K562 (cell line): ENCODE measurements around the gene DNMT3A.

ENCODE experiments used
- MAFK ChIP-seq: IDR thresholded peaks from 2 replicates; pipeline ENCODE4 v1.6.1; 2011; ENCODE audit warnings: low read length, improper control_type of control experiment
- ZNF174 ChIP-seq: fragments of 250-450 bp; sonication (Bioruptor Pico); IDR thresholded peaks from 2 replicates; pipeline ENCODE4 v1.4.0; 2020; ENCODE audit warnings: mild to moderate bottlenecking
- TF ChIP-seq, protein P1 (sequence below), 3 experiments: IDR thresholded peaks in 2 of 3; conservative IDR thresholded peaks in 1 of 3; 2 replicates each; pipeline ENCODE4 v1.5.1; 2011 to 2012; ENCODE audit warnings: low read length in 3 of 3, mild to moderate bottlenecking in 3 of 3, control low read depth in 2 of 3, improper control_type of control experiment in 1 of 3, inconsistent platforms in 1 of 3, low read depth in 1 of 3, mixed read lengths in 1 of 3, moderate library complexity in 1 of 3; ENCODE audit not compliant: insufficient read depth in 2 of 3
- TF ChIP-seq, protein P2 (sequence below): sonication (generic); formaldehyde crosslinking; IDR thresholded peaks from 2 replicates; pipeline ENCODE4 v1.9.0; 2022; ENCODE audit warnings: mild to moderate bottlenecking, missing genetic modification reagents
- TF ChIP-seq, protein P3 (sequence below): sonication (generic); formaldehyde crosslinking; IDR thresholded peaks from 2 replicates; pipeline ENCODE4 v1.8.0; 2022; ENCODE audit warnings: mild to moderate bottlenecking, missing genetic modification reagents, borderline replicate concordance
- TF ChIP-seq, protein P4 (sequence below): fragments of 250-450 bp; sonication (Bioruptor Pico); IDR thresholded peaks from 2 replicates; pipeline ENCODE4 v1.5.0; 2021; ENCODE audit warnings: mild to moderate bottlenecking, borderline replicate concordance

DNA sequence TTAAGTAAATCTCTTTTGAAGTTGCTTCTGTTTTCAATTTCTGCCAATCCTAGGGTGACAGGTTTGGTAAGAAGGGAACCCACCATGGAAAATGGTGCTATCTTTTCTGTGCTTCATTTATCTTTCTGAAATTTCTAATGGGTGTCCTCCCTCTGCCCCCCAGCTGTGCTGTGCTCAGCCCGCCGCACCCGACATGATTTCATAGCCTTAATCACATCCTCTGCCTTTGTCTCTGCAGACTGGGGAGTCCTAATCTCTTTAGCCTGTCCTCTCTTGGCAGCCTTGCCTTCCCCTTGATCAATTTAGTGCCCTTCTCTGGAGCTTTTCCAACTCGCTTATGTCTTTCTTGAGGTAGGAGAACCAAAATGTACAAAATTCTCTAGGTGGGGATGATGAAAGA lies 49.3 kb downstream of the DNMT3A start:
- TF ChIP-seq, protein P1, sequence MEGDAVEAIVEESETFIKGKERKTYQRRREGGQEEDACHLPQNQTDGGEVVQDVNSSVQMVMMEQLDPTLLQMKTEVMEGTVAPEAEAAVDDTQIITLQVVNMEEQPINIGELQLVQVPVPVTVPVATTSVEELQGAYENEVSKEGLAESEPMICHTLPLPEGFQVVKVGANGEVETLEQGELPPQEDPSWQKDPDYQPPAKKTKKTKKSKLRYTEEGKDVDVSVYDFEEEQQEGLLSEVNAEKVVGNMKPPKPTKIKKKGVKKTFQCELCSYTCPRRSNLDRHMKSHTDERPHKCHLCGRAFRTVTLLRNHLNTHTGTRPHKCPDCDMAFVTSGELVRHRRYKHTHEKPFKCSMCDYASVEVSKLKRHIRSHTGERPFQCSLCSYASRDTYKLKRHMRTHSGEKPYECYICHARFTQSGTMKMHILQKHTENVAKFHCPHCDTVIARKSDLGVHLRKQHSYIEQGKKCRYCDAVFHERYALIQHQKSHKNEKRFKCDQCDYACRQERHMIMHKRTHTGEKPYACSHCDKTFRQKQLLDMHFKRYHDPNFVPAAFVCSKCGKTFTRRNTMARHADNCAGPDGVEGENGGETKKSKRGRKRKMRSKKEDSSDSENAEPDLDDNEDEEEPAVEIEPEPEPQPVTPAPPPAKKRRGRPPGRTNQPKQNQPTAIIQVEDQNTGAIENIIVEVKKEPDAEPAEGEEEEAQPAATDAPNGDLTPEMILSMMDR (IDR thresholded peaks at IDR 0.05 in 2 of 3, conservative IDR thresholded peaks at IDR 0.05 in 1 of 3; ENCODE audit: insufficient read depth in 2 of 3, low read depth in 1 of 3, low read length in 3 of 3), result no peak
- TF ChIP-seq ZNF174, result no peak
- TF ChIP-seq MAFK, result no peak
- TF ChIP-seq, protein P2, sequence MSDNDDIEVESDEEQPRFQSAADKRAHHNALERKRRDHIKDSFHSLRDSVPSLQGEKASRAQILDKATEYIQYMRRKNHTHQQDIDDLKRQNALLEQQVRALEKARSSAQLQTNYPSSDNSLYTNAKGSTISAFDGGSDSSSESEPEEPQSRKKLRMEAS (CRISPR knock-in tag), result no peak
- TF ChIP-seq, protein P3, sequence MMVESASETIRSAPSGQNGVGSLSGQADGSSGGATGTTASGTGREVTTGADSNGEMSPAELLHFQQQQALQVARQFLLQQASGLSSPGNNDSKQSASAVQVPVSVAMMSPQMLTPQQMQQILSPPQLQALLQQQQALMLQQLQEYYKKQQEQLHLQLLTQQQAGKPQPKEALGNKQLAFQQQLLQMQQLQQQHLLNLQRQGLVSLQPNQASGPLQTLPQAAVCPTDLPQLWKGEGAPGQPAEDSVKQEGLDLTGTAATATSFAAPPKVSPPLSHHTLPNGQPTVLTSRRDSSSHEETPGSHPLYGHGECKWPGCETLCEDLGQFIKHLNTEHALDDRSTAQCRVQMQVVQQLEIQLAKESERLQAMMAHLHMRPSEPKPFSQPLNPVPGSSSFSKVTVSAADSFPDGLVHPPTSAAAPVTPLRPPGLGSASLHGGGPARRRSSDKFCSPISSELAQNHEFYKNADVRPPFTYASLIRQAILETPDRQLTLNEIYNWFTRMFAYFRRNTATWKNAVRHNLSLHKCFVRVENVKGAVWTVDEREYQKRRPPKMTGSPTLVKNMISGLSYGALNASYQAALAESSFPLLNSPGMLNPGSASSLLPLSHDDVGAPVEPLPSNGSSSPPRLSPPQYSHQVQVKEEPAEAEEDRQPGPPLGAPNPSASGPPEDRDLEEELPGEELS (CRISPR knock-in tag), result no peak
- TF ChIP-seq, protein P4, sequence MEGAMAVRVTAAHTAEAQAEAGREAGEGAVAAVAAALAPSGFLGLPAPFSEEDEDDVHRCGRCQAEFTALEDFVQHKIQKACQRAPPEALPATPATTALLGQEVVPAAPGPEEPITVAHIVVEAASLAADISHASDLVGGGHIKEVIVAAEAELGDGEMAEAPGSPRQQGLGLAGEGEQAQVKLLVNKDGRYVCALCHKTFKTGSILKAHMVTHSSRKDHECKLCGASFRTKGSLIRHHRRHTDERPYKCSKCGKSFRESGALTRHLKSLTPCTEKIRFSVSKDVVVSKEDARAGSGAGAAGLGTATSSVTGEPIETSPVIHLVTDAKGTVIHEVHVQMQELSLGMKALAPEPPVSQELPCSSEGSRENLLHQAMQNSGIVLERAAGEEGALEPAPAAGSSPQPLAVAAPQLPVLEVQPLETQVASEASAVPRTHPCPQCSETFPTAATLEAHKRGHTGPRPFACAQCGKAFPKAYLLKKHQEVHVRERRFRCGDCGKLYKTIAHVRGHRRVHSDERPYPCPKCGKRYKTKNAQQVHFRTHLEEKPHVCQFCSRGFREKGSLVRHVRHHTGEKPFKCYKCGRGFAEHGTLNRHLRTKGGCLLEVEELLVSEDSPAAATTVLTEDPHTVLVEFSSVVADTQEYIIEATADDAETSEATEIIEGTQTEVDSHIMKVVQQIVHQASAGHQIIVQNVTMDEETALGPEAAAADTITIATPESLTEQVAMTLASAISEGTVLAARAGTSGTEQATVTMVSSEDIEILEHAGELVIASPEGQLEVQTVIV (CRISPR knock-in tag), result no peak
